Loucy (cell line): Measurements from ENCODE around the gene DDX31.
"Not testable (repeated sequence)": the region's sequence is repeated elsewhere in the genome, so short reads cannot be mapped to it uniquely, and the experiment has no call there.

Source experiments
- CTCF ChIP-seq: fragments of 200-600 bp; sonication (generic); conservative IDR thresholded peaks from 2 replicates; pipeline ENCODE4 v1.5.1; 2014; ENCODE audit warnings: mild to moderate bottlenecking, antibody characterized with exemption, low read length
- EZH2phosphoT487 ChIP-seq: fragments of 200-600 bp; IDR thresholded peaks from 2 replicates; pipeline ENCODE4 v1.6.1; 2018; ENCODE audit warnings: antibody characterized with exemption, mild to moderate bottlenecking, moderate library complexity, borderline replicate concordance

GRCh38 chr9:132711152-132711551, 41.4 kb upstream of the DDX31 start:
- TF ChIP-seq CTCF, EZH2phosphoT487: not testable (repeated sequence)
